Uterus (tissue), 4 donors: Measurements from ENCODE around the gene CARD10. TPM values are rescaled to one million over a fixed set of nuclear protein-coding genes. Genes with fewer than 3 reads are reported as not detected.

ENCODE experiments used
- DNase-seq, 2 donors: peaks; one replicate each; pipeline ENCODE4 v3.0.0-alpha.2; 2019 to 2020
- H3K27ac ChIP-seq, 2 donors: fragments of 200-600 bp; sonication (generic); 1 replicate in 1 of 2; 2 replicates in 1 of 2; pipeline ENCODE4 v1.5.1; 2016 to 2018
- H3K27me3 ChIP-seq, 2 donors: fragments of 200-600 bp; sonication (generic); one replicate each; pipeline ENCODE4 v1.5.1; 2018 to 2019; ENCODE audit warnings: control low read depth in 1 of 2
- H3K36me3 ChIP-seq, 2 donors: fragments of 200-600 bp; sonication (generic); one replicate each; pipeline ENCODE4 v1.5.1; 2019; ENCODE audit warnings: control low read depth in 1 of 2
- H3K4me1 ChIP-seq, 2 donors: fragments of 200-600 bp; sonication (generic); one replicate each; pipeline ENCODE4 v1.5.1; 2018 to 2019; ENCODE audit warnings: control low read depth in 1 of 2
- H3K4me3 ChIP-seq, 2 donors: fragments of 200-600 bp; sonication (generic); 1 replicate in 1 of 2; 2 replicates in 1 of 2; pipeline ENCODE4 v1.5.1; 2018 to 2019; ENCODE audit warnings: mild to moderate bottlenecking in 1 of 2
- H3K9me3 ChIP-seq, 2 donors: fragments of 200-600 bp; sonication (generic); one replicate each; pipeline ENCODE4 v1.5.1; 2019; ENCODE audit warnings: control low read depth in 1 of 2
- POLR2A ChIP-seq, 2 donors: fragments of 450-650 bp; IDR thresholded peaks; one replicate each; pipeline ENCODE4 v1.6.1; 2016; ENCODE audit warnings: antibody characterized with exemption in 2 of 2, mild to moderate bottlenecking in 1 of 2, moderate library complexity in 1 of 2
- intact Hi-C: fragments of 100-400 bp; cut with DNase I; formaldehyde crosslinking; loops from one replicate; pipeline ENCODE4 v1.15.1; 2023; ENCODE audit warnings: low total_unique reads
- total RNA-seq, 4 donors: library from RNA; depleted of rRNA in 3 of 4; stranded (reverse); fragments of >200 nt in 3 of 4; gene quantifications; one replicate each; pipeline versions ENCODE4 v1.1.0 to v1.2.4, GENCODE V29; 2014 to 2023
- TF ChIP-seq, protein P1 (sequence below), 4 experiments: fragments of 200-600 bp in 2 of 4; fragments of 450-650 bp in 2 of 4; sonication (generic) in 2 of 4; IDR thresholded peaks; one replicate each; pipeline ENCODE4 v1.5.1; 2016 to 2019; ENCODE audit warnings: antibody characterized with exemption in 4 of 4, mild to moderate bottlenecking in 2 of 4, moderate library complexity in 1 of 4
- donor health status: DM: yes; HTN: yes; CAD: no.

CARD10 gene
- total RNA-seq, 4 donors from 2014 or later = 4.6 to 23.4 (median 10.2) TPM

DNA sequence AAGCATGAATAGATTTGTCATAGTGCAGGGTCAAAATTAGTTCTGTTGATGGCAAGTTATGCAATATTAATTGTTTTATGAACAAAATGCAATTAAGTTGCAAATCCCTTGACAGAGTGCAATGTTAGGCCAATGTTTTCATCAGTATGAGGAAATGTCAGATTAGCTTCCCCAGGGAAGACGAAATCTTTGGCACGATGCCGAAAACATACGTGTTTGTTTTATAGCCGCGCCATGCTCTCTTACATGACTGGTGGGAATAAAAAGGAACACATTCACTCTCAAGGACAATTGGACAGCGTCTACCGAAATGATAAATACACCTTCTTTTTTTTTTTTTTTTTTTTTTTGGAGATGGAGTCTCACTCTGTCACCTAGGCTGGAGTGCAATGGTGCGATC lies 60.0 kb downstream of the CARD10 start:
- Histone ChIP-seq H3K4me1 (no peaks in the 10 kb centered on the region), H3K9me3 (no peaks in the 10 kb centered on the region), H3K4me3 (no peak overlapping the region), H3K27me3 (no peaks in the 10 kb centered on the region), H3K27ac (no peak overlapping the region), H3K36me3 (no peaks in the 10 kb centered on the region)
- DNase-seq = no peak
- TF ChIP-seq POLR2A (IDR thresholded peaks at IDR 0.05) = no peak
- intact Hi-C loops = no loop called here

DNA sequence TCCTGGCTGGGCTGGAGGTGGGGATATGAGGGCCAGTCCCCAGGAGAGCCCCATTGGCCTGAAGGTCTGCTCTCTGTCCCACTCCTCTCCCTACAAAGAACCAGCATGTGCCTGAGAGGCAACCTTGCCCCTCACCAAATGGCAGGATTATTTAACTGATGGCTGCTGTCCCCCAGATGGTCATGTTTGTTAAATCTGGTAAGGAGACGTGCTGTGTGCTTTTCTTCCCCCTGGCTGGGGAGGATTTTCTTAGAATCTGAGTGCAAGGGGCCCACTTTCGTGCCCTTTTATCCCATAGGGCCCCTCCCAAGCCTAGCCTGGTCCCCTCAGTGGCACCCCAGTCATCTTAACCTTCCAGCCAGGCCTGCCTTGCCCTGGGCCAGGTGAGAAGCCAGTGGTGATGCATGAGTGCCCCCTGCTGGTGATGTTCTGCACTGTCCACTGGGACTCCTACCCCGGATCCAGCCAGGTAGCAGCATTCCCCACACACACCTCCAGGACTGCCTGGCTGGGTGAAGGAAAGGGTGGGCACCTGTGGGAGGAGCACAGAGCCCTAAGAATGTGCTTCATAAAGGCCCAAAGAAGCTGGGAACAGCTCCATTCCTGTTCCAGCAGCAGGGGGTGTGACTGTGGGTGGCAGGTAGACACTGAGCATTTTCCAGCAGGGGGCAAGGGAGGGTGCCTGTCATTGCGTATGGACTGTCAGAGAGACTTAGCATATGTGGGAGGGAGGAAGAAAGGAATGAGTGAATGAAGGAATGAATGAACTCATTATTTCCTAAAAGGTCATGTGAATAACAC lies 61.9 kb downstream of the CARD10 start:
- Histone ChIP-seq H3K36me3 (no peaks in the 10 kb centered on the region), H3K27me3 (no peaks in the 10 kb centered on the region), H3K27ac (no peak overlapping the region), H3K4me1 (no peaks in the 10 kb centered on the region), H3K4me3 (no peak overlapping the region), H3K9me3 (no peaks in the 10 kb centered on the region)
- intact Hi-C loops = no loop called here
- peak; percentile 24 to 34 for DNase-seq
- TF ChIP-seq, protein P1, sequence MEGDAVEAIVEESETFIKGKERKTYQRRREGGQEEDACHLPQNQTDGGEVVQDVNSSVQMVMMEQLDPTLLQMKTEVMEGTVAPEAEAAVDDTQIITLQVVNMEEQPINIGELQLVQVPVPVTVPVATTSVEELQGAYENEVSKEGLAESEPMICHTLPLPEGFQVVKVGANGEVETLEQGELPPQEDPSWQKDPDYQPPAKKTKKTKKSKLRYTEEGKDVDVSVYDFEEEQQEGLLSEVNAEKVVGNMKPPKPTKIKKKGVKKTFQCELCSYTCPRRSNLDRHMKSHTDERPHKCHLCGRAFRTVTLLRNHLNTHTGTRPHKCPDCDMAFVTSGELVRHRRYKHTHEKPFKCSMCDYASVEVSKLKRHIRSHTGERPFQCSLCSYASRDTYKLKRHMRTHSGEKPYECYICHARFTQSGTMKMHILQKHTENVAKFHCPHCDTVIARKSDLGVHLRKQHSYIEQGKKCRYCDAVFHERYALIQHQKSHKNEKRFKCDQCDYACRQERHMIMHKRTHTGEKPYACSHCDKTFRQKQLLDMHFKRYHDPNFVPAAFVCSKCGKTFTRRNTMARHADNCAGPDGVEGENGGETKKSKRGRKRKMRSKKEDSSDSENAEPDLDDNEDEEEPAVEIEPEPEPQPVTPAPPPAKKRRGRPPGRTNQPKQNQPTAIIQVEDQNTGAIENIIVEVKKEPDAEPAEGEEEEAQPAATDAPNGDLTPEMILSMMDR (IDR thresholded peaks at IDR 0.05) = peak; percentile 34 to 72 (median 57)
- no peak for TF ChIP-seq POLR2A (IDR thresholded peaks at IDR 0.05)

DNA sequence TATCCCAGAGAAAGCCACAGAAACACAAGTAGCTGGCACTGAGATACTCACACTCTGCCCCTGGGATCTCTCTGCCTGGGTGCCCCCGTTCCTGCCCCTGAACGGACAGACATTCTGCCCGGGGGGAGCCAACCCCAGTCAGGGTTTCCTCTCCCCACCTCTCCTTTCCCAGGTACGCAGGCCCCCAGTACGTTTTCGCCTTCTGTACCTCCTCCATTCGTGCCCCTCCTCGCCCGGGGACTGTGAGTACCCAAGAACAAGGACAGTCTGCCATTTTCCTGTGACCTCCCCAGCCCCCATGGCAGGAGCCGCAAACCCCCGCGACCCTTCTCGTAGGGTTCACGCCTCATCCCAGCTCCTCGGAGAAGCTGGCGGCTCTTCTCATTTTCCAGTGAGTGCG lies 62.9 kb downstream of the CARD10 start:
- H3K9me3 ChIP-seq = no peaks in the 10 kb centered on the region
- no peaks in the 10 kb centered on the region for H3K27me3 ChIP-seq
- H3K4me1 ChIP-seq = no peaks in the 10 kb centered on the region
- DNase-seq = no peak
- TF ChIP-seq POLR2A (IDR thresholded peaks at IDR 0.05) = no peak
- TF ChIP-seq, protein P1 (IDR thresholded peaks at IDR 0.05) = no peak
- intact Hi-C loops = no loop called here
- H3K27ac ChIP-seq = no peak overlapping the region
- H3K4me3 ChIP-seq = no peak overlapping the region
- H3K36me3 ChIP-seq = no peaks in the 10 kb centered on the region

DNA sequence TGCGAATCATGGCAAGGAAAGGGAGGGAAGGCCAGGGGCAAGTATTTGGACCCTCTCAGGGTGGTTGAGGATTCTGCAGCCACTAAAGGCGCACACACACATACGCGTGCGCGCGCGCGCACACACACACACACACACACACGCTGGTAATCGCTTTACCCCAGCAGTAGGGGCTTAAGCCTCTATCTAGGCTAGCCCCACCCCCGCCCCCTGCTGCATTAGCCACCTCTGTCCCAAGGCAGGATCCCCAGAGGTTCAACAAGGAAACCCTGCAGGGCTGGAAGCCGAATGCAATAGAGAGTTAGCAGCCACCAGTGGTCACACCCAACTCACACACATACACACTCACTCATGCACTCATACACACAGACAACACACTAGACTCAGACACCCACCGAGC lies 63.3 kb downstream of the CARD10 start:
- DNase-seq = no peak
- H3K27ac ChIP-seq = no peak overlapping the region
- TF ChIP-seq POLR2A (IDR thresholded peaks at IDR 0.05) = no peak
- TF ChIP-seq, protein P1 (IDR thresholded peaks at IDR 0.05) = no peak
- no peaks in the 10 kb centered on the region for H3K27me3 ChIP-seq
- H3K36me3 ChIP-seq = no peaks in the 10 kb centered on the region
- intact Hi-C loops = no loop called here
- H3K4me1 ChIP-seq = no peaks in the 10 kb centered on the region
- no peak overlapping the region for H3K4me3 ChIP-seq
- H3K9me3 ChIP-seq = no peaks in the 10 kb centered on the region

DNA sequence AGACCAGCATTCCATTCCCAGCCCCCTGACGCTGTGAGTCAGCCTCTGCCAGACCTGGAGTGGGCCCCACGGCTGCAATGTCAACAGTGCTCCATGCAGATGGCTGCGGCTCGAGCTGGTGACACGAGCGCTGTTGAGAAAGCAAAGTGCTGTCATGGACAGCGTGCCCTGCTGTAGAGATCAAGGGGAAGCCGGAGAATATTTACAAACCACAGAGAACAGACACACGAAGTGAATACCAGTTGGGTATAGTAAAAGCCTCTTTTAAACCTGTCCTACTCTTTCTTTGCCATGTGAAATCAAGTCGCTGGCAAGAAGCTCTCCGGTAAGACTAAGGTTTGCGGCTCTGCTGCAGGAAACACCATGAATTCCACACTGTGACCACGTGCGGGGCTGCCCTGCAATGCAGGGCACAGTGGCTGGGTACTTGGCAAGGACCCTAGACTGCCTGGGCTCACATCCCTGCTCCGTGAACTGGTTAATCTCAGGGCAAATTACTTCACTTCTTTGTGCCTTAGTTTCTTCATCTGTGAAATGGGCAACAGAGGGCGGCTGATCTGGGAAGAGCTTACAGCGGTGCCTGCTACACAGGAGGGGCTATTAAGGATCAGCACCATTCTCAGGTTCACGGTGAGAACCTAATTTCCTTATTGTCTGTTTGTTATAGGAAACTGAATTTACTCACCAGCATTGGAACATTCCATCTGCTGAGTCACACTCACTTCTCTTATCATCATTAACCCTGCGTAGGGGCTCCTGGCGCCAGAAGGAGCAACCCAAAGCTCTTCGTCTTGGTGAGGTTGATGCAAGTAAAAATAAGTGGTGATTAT lies 64.1 kb downstream of the CARD10 start:
- Histone ChIP-seq H3K27me3 (no peaks in the 10 kb centered on the region), H3K4me1 (no peaks in the 10 kb centered on the region), H3K9me3 (no peaks in the 10 kb centered on the region), H3K36me3 (no peaks in the 10 kb centered on the region), H3K4me3 (no peak overlapping the region), H3K27ac (no peak overlapping the region)
- TF ChIP-seq POLR2A (IDR thresholded peaks at IDR 0.05) = no peak
- TF ChIP-seq, protein P1 (IDR thresholded peaks at IDR 0.05) = no peak
- intact Hi-C loops = no loop called here
- DNase-seq = no peak
